ENCODE results near the gene DPP6.
A peak's percentile ranks its signal among the peaks of the same experiment; 100 is the strongest.

The DPP6 gene

DNA sequence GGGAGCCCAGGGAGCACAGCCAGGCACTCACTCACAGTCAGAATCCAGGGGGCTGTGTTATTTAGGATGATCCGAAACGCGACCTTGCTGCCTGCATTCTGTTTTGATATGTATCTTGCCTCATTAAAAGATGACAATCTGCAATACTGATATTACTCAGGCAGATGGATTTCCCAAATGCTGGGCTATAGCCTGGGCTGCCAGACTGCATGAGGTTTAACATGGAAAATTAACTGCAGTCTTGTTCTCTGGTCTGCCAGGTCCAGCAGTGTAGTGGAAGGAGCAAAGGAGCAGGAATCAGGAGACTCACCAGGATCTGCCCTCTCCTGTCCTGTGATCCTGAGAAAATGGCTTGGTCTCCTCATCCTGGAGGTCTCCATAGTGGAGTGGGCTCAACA, 692.7 kb downstream of the DPP6 start:
- DNase-seq, result no peak

DNA sequence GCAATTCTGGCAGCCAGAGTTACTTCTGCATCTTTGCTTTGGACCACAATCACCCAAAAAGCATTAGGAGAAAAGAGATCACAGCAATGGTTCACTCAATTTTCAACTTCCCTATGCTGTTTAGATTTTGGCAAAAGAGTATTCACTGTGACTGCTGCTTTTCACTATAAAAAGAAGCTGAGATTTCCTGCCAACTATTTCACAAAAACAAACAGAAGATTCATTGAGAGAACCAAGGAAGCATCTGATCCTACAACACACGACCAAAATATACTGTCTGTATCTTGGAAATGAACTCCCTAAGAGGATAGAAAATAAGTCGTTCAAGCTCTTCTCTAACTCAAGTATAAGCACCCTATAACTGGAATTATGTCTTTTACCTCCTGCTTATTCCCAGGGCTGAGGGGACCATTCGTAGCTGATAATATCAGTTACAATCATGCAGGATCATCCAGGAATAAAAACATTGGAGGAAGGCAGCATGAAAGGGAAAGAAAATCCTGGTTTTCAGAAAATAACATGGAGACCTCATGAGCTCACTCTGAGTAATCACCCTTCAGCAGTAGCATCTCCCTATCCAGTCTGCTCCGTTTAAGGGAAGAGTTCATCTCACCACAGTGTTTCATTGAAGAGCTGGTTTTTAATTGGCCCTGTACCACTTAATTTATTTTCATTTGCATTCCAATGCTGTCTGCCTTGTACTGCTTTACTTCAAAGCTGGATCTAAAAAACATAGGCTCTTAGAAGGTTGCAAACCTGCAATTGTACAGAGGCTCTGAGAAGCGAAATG, 694.6 kb downstream of the DPP6 start:
- DNase-seq, result no peak

DNA sequence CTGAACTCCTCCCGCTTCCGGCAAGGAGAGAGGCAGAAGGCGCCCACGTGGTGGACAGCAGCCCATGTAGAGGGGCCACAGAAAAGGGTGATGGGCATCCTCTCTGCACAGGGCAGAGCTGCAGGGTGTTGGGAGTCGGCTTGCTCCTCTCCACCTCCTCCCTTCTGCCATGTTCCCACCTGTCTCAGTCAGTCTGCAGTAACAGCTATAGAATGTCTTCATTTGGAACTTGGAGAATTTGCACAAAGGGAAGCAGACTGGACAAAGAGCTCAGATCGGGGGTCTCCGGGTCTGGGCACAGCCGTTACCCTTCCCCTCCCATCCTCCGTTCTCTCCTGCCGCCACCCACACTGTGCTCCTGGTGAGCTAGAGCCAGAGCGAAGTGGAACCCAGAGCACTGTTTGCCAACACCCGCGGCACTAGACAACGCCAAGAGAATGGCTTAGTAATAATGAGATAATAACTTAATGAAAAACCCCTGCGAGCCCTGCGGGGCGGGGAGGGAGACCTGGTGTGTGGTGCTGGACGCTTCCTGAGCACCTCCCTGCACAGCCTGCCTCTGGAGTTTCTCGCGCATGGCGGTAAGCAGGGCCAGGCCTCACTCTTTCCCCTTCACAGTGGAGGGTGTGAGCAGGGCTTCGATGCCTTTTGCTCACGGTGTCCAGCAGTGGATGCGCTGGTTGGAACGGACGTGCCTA, 696.0 kb downstream of the DPP6 start:
- DNase-seq, result no peak

DNA sequence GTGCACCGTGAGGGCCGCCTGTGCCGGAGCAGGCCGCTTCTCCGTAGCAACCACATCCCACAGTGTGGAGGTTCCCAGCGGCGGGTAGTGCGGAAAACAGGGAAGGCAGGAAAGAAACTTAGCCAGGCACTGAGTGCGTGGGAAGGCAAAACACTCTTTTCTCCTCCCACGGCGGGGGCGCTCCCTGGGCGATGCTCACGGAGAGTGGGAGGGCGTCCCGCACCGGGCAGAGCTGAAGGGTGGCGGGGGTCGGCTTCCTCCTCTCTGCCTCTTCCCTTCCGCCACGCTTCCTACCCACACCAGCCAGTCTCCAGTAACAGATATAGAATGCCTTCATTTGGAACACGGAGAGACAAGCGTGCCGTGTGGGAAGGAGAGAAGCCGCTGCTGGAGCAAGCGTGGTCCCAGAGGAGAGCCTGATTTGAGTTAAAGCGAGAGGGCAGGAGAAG, 698.2 kb downstream of the DPP6 start:
- DNase-seq, result no peak

- DNase-seq, result no peak
Measured at GRCh38 chr7:154753226-154753625, 701.0 kb downstream of the DPP6 start.

DNA sequence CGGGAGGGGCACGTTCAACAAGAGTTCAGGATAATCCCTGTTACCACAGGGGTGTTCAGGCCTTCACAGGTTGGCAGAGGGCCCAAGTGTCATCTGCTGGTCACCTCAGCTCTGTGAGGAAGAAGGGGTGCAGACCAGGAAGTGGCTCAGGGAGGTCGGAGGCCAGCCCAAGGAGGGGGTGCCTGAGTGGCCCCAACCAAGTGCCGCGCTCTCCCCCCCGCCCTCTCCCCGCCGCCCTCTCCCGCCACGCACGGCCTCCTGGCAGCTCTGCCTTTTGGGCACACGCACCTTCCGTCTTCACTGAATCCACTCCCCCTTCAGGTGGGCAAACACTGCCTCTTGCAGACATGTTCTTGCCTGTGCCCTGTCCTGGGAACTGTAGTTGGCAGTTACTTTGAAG, 705.6 kb downstream of the DPP6 start:
- DNase-seq, result no peak

DNA sequence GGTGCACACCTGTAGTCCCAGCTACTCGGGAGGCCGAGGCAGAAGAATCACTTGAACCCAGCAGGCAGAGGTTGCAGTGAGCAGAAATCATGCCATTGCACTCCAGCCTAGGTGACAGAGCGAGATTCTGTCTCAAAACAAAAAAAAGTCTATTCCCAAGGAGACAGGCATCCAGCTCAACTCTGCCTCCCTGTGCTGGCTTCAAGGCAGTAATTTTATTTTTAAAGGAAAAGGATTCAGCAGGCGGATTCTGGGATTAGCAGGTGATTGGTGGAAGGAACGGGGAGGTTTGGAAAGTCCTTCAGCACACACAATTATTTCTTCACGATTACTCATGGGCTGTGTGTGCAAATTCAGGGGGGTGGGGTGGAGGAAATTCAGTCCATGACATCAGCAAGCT, 707.8 kb downstream of the DPP6 start:
- DNase-seq, result no peak

DNA sequence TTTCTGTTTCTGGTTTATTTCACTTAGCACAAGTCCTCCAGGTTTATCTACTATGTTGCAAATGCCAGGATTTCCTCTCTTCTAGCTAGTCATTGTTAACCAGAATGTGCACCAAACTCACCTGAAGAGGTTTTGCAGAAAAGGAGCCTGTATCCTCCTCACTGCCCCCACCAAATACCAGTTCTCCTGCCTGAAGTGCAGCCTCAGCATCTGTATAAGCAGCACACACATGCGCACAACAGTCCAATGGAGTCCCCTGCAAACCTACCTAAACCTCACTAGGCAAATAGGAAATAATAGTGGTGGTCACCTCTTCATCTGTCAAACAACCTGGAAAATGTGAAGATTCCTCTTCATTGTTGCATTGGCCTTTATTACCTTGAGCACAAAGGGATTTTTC, 712.9 kb downstream of the DPP6 start:
- no peak for DNase-seq

- DNase-seq, result no peak
Measured at GRCh38 chr7:154767142-154767541, 714.9 kb downstream of the DPP6 start.

- no peak for DNase-seq
Measured at GRCh38 chr7:154767821-154768415, 715.7 kb downstream of the DPP6 start.

GRCh38 chr7:154769001-154769400, 716.8 kb downstream of the DPP6 start:
- no peak for DNase-seq

DNA sequence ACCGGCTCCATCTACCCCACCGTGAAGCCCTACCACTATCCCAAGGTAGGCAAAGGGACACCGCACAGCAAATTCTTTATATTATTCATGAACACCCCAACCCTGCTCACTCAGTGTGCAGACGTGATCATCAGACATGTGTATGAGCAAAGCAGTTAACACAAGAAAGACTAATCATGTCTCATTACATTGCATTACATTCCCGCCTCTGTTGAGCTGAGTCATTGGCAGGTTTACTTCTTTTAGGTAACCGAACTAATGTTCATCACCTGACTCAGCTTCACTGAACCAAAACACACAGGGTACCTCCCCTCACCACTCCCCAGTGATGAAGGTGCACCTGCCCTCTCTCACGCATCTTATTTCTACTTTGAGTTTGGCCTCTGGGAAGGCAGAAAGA, 717.3 kb downstream of the DPP6 start:
- DNase-seq, result no peak

DNA sequence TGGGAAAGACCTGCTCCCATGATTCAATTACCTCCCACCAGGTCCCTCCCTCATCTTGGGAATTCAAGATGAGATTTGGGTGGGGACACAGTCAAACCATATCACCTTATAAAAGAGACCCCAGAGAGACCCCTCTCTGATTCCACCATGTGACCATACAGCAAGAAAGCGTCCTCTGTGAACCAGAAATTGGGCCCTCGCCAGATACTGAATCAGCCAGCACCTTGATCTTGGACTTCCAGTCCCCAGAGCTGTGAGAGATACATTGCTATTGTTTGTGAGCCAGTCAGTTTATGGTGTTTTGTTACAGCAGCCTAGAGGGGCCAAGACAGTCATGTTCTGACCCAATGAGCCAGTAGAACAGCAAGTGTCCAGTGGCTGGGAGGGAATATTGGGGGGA, 718.2 kb downstream of the DPP6 start:
- DNase-seq, result no peak

GRCh38 chr7:154770962-154771361, 718.8 kb downstream of the DPP6 start:
- no peak for DNase-seq

DNA sequence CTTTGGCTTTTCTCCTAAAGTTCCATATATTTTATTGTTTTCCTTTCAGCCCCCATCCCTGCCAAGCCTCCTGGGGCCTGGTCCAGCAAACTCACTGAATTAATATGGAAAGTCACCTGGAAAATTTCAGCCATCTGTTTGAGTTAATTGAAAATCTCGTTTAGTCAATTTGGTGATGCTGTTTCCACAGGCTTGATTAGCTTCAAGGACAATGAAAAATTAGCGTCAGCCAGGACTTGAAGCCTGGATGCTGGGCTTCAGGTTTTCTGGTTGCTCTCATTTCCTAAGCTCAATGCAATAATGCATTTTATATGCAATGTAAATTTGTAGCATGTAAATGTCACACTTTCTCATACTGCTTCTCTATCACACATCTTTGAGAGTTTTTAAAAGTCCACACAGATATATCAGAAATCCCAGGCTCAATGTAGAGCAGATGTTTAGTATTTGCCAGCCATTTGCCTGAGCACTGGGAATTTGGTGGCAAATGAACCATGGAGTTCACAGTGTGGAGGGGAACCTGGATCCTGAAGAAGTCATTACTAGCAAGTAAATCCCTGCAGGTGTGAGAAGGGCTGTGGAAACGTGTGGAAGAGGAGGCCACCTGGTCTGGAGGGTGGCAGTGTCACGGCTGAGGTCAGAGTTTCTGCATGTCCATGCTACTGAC, 722.2 kb downstream of the DPP6 start:
- DNase-seq, result no peak

GRCh38 chr7:154775681-154776080, 723.5 kb downstream of the DPP6 start:
- DNase-seq, result no peak

- DNase-seq, result no peak
Measured at GRCh38 chr7:154776350-154776749, 724.2 kb downstream of the DPP6 start.

- DNase-seq, result peak; percentile 67
Measured at GRCh38 chr7:154777023-154777422, 724.8 kb downstream of the DPP6 start.

DNA sequence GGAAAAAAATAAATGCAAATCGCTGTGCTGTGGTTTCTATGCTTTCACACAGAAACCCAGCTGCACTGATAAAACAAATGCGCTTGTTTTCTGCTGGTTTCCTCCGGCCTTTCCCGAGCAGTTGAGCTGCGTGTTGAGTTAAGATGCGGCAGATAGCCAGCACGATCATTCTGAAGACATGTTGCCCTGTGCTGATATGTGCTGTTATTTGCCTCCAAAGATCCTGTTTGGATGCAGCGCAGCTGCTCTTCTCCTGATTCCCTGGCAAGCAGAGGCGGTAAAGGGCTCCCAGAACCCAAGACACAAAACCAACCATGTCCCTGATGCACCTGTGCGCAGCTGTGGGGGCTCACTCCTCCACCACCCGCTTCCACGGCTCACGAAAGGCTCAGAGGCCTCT, 725.3 kb downstream of the DPP6 start:
- DNase-seq, result no peak

GRCh38 chr7:154777908-154778307, 725.7 kb downstream of the DPP6 start:
- DNase-seq, result no peak

GRCh38 chr7:154781369-154782303, 729.4 kb downstream of the DPP6 start:
- DNase-seq, result no peak

GRCh38 chr7:154783281-154783909, 731.2 kb downstream of the DPP6 start:
- DNase-seq, result no peak
